Tibial nerve (tissue), 4 donors: ENCODE results near the gene HYCC1.

Experiments used
- EP300 ChIP-seq, 2 donors: sonication (generic); formaldehyde crosslinking; IDR thresholded peaks; one replicate each; pipeline ENCODE4 v1.6.1; 2017; ENCODE audit warnings: antibody characterized with exemption in 2 of 2, mild to moderate bottlenecking in 1 of 2
- TF ChIP-seq, protein P1 (sequence below), 5 experiments: fragments of 200-600 bp in 3 of 5; fragments of 450-650 bp in 2 of 5; sonication (generic) in 3 of 5; IDR thresholded peaks; one replicate each; pipeline ENCODE4 v1.5.1; 2016 to 2019; ENCODE audit warnings: antibody characterized with exemption in 5 of 5, mild to moderate bottlenecking in 3 of 5, moderate library complexity in 2 of 5

- TF ChIP-seq, protein P1, sequence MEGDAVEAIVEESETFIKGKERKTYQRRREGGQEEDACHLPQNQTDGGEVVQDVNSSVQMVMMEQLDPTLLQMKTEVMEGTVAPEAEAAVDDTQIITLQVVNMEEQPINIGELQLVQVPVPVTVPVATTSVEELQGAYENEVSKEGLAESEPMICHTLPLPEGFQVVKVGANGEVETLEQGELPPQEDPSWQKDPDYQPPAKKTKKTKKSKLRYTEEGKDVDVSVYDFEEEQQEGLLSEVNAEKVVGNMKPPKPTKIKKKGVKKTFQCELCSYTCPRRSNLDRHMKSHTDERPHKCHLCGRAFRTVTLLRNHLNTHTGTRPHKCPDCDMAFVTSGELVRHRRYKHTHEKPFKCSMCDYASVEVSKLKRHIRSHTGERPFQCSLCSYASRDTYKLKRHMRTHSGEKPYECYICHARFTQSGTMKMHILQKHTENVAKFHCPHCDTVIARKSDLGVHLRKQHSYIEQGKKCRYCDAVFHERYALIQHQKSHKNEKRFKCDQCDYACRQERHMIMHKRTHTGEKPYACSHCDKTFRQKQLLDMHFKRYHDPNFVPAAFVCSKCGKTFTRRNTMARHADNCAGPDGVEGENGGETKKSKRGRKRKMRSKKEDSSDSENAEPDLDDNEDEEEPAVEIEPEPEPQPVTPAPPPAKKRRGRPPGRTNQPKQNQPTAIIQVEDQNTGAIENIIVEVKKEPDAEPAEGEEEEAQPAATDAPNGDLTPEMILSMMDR (IDR thresholded peaks at IDR 0.05): no peak
- TF ChIP-seq EP300 (IDR thresholded peaks at IDR 0.05): no peak
Observed at GRCh38 chr7:23018750-23019149, 4.8 kb upstream of the HYCC1 start.
